ENCODE measurements around the gene OBSCN. TPM values are rescaled to one million over a fixed set of nuclear protein-coding genes. Genes with fewer than 3 reads are reported as not detected.

OBSCN gene
- total RNA-seq, 1 donor from 2014 or later = 17.5 TPM

GRCh38 chr1:228224198-228225164 lies 16.6 kb downstream of the OBSCN start:
- DNase-seq (ENCODE audit: low read depth) = no peak
- peaks cover 9% of the 10 kb centered on the region for H3K4me1 Mint-ChIP-seq (ENCODE audit: low read depth, unreplicated experiment)
- Histone ChIP-seq H3K9ac (ENCODE audit: low read length) (no peak overlapping the region), H3K27me3 (ENCODE audit: insufficient read depth, low read length) (no peaks in the 10 kb centered on the region), H3K4me1 (ENCODE audit: insufficient read depth, low read length) (peaks cover 13% of the 10 kb centered on the region), H3K4me2 (ENCODE audit: low read length) (no peak overlapping the region), H3K36me3 (ENCODE audit: insufficient read depth, low read length) (no peaks in the 10 kb centered on the region), H2AFZ (ENCODE audit: low read depth, low read length) (no peak overlapping the region), H4K20me1 (ENCODE audit: insufficient read depth, low read length) (no peaks in the 10 kb centered on the region), H3K79me2 (ENCODE audit: insufficient read depth, low read length) (no peaks in the 10 kb centered on the region), H3K4me3 (ENCODE audit: insufficient read depth, low read depth, low read length) (no peak overlapping the region), H3K27ac (ENCODE audit: low read depth, low read length) (no peak overlapping the region), H3K9me3 (ENCODE audit: insufficient read depth, low read depth, low read length) (peaks cover 8% of the 10 kb centered on the region)
- no peak for TF ChIP-seq EZH2 (IDR thresholded peaks at IDR 0.05; ENCODE audit: insufficient read depth, low read length)
- no peak for TF ChIP-seq CTCF (IDR thresholded peaks at IDR 0.05; ENCODE audit: insufficient read depth, low read depth, low read length)
- H3K9me3 Mint-ChIP-seq (ENCODE audit: unreplicated experiment) = peaks cover 9% of the 10 kb centered on the region
- no peak overlapping the region for H3K4me3 Mint-ChIP-seq (ENCODE audit: unreplicated experiment)
- no peak overlapping the region for H3K27ac Mint-ChIP-seq (ENCODE audit: unreplicated experiment)
- no peaks in the 10 kb centered on the region for H3K27me3 Mint-ChIP-seq (ENCODE audit: low read depth, unreplicated experiment)
- peaks cover 37% of the 10 kb centered on the region for H3K36me3 Mint-ChIP-seq (ENCODE audit: low read depth, unreplicated experiment)
- FAIRE-seq = no peak

- H3K79me2 ChIP-seq (ENCODE audit: insufficient read depth, low read length) = no peaks in the 10 kb centered on the region
- H3K4me1 ChIP-seq (ENCODE audit: insufficient read depth, low read length) = peaks cover 13% of the 10 kb centered on the region
- H3K4me2 ChIP-seq (ENCODE audit: low read length) = no peak overlapping the region
- DNase-seq (ENCODE audit: low read depth) = no peak
- H3K27me3 ChIP-seq (ENCODE audit: insufficient read depth, low read length) = no peaks in the 10 kb centered on the region
- Mint-ChIP-seq H3K27ac (ENCODE audit: unreplicated experiment) (no peak overlapping the region), H3K4me1 (ENCODE audit: low read depth, unreplicated experiment) (peaks cover 9% of the 10 kb centered on the region), H3K4me3 (ENCODE audit: unreplicated experiment) (no peak overlapping the region), H3K36me3 (ENCODE audit: low read depth, unreplicated experiment) (peaks cover 35% of the 10 kb centered on the region), H3K9me3 (ENCODE audit: unreplicated experiment) (peaks cover 9% of the 10 kb centered on the region), H3K27me3 (ENCODE audit: low read depth, unreplicated experiment) (no peaks in the 10 kb centered on the region)
- FAIRE-seq = no peak
- H3K4me3 ChIP-seq (ENCODE audit: insufficient read depth, low read depth, low read length) = no peak overlapping the region
- no peak overlapping the region for H3K9ac ChIP-seq (ENCODE audit: low read length)
- TF ChIP-seq EZH2 (IDR thresholded peaks at IDR 0.05; ENCODE audit: insufficient read depth, low read length) (no peak), CTCF (IDR thresholded peaks at IDR 0.05; ENCODE audit: insufficient read depth, low read depth, low read length) (no peak)
- H3K9me3 ChIP-seq (ENCODE audit: insufficient read depth, low read depth, low read length) = peaks cover 8% of the 10 kb centered on the region
- H3K36me3 ChIP-seq (ENCODE audit: insufficient read depth, low read length) = no peaks in the 10 kb centered on the region
- no peaks in the 10 kb centered on the region for H4K20me1 ChIP-seq (ENCODE audit: insufficient read depth, low read length)
- H2AFZ ChIP-seq (ENCODE audit: low read depth, low read length) = no peak overlapping the region
- H3K27ac ChIP-seq (ENCODE audit: low read depth, low read length) = no peak overlapping the region
These were observed 17.4 kb downstream of the OBSCN start for GRCh38 chr1:228225165-228225710.
